CD4-positive, alpha-beta T cell treated with Interleukin-17A for 4 hours (primary cell): ENCODE results near the gene GNG2.
A peak's percentile ranks its signal among the peaks of the same experiment; 100 is the strongest.

Experiments
- DNase-seq: peaks from one replicate; pipeline ENCODE4 v3.0.0-alpha.2; 2020; ENCODE audit warnings: mixed read lengths

The GNG2 gene

DNA sequence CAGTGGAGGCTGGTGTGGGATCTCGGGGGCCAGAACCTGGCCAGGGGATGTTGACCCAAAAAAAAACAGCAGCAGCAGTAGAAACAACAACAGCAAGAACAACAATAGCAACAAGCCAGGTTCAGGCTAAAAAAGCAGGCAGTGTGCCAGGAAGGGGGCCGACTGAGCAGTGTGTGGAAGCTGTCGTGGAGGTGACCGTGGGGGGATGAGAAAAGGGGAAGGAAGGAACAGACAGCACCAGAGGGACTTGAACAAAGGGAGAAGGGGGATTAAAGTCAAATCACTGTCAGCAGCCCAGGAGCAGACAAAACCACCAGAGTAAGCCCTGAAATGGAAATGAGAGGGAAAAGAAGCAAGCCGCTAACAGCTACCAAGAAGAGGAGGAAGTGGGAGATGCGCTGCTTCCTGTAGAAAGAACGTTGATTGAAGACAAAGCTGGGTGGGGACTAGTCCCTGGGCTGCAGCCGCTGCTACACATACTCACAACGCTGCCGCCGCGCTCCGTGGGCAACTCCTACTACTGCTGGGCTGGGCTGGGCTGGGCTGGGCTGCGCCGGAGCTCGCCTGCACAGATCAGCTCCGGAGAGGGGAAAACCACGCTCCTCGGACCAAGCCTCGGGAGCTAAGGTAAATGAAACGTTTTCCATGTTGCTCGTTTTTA lies at the start of gene GNG2:
GNG2 (plus strand) TSS at position 449 of the 661 bp plus-strand sequence. CDS start 90,067 bp downstream, outside the sequence.
- DNase-seq, result peak; percentile 88

DNA sequence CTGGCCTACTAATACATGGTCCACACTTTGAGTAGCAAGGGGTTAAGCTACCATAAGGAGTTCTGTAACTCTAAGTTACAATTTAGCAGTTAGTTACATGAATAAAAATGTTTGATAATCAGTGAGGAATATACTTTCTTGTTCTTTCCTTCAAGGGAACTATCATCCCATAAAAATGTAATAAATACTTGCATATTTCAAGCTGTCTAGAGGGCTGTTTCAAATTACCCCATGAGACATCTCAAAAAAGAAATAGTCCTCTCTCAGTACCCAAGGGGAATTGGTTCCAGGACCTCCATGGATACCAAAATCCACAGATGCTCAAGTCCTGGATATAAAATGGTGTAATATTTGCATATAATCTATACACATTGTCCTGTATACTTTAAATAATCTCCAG lies 48.7 kb upstream of the GNG2 start:
- no peak for DNase-seq

DNA sequence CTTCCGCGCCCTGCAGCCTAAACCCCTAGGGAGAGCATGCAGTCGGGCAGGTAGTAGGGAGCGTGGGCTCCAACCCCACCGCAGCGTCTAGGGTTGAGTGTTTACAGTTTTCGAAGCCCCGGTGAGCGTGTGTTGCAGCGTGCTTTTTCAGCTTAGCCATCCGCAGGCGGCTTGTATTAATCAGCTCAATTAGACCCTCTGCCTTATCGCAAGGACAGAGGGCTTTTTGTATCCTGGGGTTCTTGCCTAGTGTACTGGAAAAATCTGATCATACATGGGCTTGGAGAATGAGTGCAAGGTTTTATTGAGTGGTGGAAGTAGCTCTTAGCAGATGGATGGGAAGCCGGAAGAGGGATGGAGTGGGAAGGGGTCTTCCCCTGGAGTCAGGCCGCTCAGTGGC lies 44.4 kb upstream of the GNG2 start:
- no peak for DNase-seq

GRCh38 chr14:51817326-51817725 lies 43.1 kb upstream of the GNG2 start:
- DNase-seq, result no peak

GRCh38 chr14:51818748-51819380 lies 41.5 kb upstream of the GNG2 start:
- DNase-seq, result no peak

GRCh38 chr14:51821822-51822221 lies 38.6 kb upstream of the GNG2 start:
- no peak for DNase-seq

- no peak for DNase-seq
These were observed 37.9 kb upstream of the GNG2 start for GRCh38 chr14:51822499-51822898.

GRCh38 chr14:51823706-51824105 lies 36.7 kb upstream of the GNG2 start:
- no peak for DNase-seq

- DNase-seq, result no peak
These were observed 36.2 kb upstream of the GNG2 start for GRCh38 chr14:51824191-51824590.

- DNase-seq, result no peak
These were observed 34.5 kb upstream of the GNG2 start for GRCh38 chr14:51825926-51826325.

GRCh38 chr14:51828017-51828797 lies 32.2 kb upstream of the GNG2 start:
- peak; percentile 80 for DNase-seq

GRCh38 chr14:51834240-51834639 lies 26.2 kb upstream of the GNG2 start:
- no peak for DNase-seq

- no peak for DNase-seq
These were observed 24.0 kb upstream of the GNG2 start for GRCh38 chr14:51836417-51836816.

DNA sequence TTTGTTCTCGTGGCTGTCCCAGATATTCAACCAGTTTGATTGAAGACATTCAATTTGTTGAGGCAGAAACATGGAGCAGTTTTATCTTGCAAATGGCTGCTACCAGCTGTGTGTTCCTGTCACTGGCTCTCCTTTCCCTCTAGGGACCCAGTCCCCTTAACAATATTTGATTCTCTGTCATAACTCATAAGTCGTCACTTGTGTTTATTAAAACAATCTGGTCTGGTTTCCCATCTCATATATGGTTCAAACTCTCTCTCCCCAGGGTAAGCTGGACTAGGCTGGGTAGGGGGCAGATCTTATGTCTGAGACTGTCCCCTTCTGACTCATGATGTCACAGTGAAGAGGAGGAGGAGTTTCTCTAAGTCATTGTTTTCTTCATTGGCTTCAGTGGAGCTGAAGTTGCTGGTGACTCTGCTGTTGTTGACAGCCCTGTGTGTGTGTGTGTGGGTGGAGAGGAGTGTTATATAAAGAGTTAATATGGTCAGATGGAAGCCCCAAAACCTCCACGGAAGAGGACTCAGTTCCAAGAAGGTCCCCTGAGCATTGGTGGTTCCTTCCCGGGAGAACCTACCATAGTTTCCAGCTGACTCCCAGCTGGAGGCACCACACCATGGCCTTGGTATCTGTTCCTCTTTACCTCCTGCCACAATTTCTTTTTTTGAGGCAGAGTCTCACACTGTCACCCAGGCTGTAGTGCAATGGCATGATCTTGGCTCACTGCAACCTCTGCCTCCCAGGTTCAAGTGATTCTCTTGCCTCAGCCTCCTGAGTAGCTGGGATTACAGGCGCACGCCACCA lies 16.1 kb upstream of the GNG2 start:
- DNase-seq, result no peak

DNA sequence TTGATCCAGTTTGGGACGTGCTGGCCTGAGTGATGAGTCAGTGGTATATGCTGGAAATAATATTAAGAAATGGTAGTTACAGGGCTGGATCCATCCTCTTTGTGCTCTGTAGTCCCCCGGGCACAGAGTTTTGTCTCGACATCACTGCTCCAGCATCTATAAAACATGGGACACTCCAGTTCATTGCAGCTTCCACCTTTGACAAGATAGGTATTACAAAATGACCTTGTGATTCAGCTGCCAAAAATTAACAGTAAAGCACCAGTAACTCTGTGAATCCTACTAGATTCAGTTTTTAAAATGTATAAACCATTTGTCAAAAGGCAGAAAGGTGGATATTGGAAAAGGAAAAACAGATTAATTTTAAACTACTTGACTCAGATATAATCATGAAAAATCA lies 14.6 kb upstream of the GNG2 start:
- DNase-seq, result no peak

- peak; percentile 85 for DNase-seq
These were observed 13.6 kb upstream of the GNG2 start for GRCh38 chr14:51846631-51847488.

GRCh38 chr14:51847489-51847796 lies 13.0 kb upstream of the GNG2 start:
- DNase-seq, result no peak

DNA sequence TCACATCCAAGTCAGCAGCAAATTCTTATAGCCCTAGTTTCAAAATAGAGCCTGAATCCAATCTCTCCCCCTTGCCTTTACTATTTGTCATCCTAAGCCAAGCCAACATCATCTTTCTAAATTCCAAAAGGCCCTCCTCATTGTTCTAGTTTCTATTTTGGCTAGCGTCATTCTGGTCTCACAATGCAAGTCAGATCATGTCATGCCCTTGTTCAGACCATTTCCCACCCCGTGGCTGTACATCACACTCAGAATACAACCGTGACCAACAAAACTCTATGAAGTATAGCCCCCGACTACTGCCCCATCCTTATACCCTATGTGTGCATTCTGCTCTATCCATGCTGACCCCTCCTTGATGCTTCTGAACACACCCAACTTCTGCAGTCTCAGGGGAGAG lies 12.3 kb upstream of the GNG2 start:
- DNase-seq, result no peak

DNA sequence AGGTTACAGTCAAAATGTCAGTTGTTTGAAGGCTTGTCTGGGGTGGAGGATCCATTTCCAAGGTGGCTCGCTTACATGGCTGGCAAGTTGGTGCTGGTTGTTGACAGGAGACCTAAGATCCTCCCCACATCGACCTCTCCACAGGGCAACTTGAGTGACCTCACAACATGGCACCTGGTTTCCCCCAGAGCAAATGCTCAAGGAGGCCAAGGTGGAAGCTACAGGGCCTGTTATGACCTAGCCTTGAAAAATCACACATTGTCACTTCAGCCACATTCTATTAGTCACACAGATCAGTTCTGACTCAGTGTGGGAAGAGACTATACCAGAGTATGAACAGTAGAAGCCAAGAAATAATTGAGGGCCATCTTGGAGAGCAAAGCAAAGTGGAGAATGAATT lies 11.3 kb upstream of the GNG2 start:
- DNase-seq, result peak; percentile 29

- no peak for DNase-seq
These were observed 9.8 kb upstream of the GNG2 start for GRCh38 chr14:51850651-51851050.

GRCh38 chr14:51852541-51852940 lies 7.9 kb upstream of the GNG2 start:
- no peak for DNase-seq

GRCh38 chr14:51855234-51855633 lies 5.2 kb upstream of the GNG2 start:
- DNase-seq, result no peak
